ENCODE results near the gene NHERF2.
A peak's percentile ranks its signal among the peaks of the same experiment; 100 is the strongest.

NHERF2 gene

GRCh38 chr16:2019921-2020831 is 6.5 kb upstream of the NHERF2 start:
- TF ChIP-seq POLR2A (IDR thresholded peaks at IDR 0.05; ENCODE audit: low read depth, low read length): no peak
- no peak for FAIRE-seq
- DNase-seq (ENCODE audit: insufficient read length, low spot score): no peak

DNA sequence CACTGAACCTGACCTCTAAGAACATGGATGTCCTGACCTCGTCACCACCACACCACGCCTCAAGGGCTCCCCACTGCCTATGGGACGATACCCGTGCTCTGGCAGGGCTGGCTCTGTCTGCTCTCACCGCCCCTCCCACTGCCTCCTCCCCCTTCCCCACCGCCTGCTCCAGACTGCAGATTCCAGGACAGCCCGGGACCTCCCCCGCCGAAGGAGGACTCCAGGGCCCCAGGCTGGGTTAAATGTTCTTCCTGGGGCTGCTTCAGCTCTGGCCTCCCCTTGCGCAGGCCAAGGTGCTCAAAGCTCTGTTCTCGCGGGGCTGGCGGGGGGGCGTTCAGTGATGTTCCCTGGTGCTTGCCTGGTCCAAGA is 4.0 kb upstream of the NHERF2 start:
- FAIRE-seq (no peak), DNase-seq (ENCODE audit: insufficient read length, low spot score) (no peak)

DNA sequence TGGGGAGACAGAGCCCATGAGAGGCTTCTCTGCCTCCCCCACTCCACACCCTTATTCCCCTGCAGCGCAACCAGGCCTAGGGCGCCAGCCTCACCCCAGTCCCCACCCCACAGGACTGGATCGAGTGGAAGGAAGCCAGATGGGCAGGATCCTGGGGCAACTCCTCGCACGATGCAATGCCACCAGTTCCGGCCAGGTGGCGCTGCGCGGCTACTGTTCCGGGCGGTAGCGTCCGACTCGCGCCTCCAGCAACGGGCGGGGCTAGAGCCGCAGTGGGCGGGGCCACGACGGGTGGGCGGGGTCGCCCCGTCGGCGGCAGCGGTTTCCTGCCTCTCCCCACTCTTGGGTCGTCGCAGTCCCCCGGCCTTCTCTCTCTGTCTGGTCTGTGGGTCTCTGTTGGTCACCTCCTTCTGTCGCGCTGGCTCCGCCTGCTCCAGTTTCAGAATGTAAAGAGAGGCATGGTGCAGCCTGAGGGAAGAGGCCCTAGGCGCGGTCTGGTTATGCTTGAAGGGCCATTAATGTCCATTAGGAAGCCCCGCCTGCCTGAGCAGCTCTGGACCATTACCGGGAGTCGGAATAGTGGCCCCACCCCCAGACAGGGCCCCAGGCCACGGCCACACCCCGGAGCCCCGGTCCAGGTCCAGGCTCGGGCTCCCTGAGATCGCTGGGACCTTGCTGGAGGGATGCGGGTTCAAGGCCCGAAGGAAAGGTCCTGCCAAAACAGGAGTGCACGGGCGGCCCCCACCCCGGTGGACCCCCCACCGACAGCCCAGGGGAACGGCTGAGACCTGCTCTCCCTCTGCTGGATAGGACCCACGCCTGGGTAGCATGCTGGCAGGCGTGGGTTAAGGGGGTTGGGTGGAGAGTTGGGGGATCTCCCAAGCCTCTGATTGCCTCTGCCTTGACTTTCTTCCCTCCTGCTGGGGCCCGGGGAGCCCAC is 3.3 kb upstream of the NHERF2 start:
- FAIRE-seq (no peak), DNase-seq (ENCODE audit: insufficient read length, low spot score) (peak; percentile 99)

More for the DNA sequence above, 4.0 kb upstream of the NHERF2 start:
- TF ChIP-seq POLR2A (IDR thresholded peaks at IDR 0.05; ENCODE audit: low read depth, low read length): no peak

DNA sequence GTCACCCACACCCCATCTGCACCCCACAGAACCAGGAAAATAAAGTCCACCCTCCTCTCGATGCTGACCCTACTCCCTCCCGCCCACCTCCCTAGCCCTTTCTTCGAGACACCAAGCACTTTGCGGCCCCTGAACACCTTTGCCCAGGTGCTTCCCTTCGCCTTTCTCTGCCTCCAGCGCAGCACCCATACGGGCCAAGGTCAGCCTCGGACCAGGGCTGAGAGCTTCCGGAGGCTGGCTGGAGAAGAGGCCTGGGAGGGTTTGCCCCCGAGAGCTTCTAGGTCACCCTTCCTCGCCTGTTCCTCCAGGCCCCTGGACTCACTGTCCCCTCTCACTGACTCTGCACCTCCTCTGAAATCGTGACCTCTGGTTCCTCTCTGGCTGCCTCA is 2.7 kb upstream of the NHERF2 start:
- FAIRE-seq: no peak
- TF ChIP-seq POLR2A (IDR thresholded peaks at IDR 0.05; ENCODE audit: low read depth, low read length): no peak
- no peak for DNase-seq (ENCODE audit: insufficient read length, low spot score)

More for the DNA sequence above, 3.3 kb upstream of the NHERF2 start:
- no peak for TF ChIP-seq POLR2A (IDR thresholded peaks at IDR 0.05; ENCODE audit: low read depth, low read length)

DNA sequence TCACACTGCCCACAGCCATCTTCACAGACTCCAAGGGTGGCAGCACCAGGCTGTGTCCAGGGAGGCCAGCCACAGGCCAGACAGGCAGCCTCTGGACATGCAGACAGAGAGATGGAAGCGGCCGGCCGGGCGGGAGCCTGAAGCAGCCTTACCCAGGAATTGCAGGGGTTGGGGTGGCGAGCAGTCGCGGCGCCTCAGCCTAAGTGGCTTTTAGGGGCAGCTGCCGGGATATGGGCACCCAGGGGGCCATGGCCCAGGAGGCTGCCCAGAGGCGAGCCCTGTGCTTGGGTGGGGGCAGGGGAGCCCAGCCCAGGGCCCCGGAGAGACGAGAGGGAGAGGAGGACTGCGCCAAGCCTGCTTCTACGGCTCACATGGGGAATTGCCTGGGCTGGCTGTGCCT is 1.5 kb upstream of the NHERF2 start:
- TF ChIP-seq POLR2A (IDR thresholded peaks at IDR 0.05; ENCODE audit: low read depth, low read length): no peak
- FAIRE-seq (no peak), DNase-seq (ENCODE audit: insufficient read length, low spot score) (no peak)

DNA sequence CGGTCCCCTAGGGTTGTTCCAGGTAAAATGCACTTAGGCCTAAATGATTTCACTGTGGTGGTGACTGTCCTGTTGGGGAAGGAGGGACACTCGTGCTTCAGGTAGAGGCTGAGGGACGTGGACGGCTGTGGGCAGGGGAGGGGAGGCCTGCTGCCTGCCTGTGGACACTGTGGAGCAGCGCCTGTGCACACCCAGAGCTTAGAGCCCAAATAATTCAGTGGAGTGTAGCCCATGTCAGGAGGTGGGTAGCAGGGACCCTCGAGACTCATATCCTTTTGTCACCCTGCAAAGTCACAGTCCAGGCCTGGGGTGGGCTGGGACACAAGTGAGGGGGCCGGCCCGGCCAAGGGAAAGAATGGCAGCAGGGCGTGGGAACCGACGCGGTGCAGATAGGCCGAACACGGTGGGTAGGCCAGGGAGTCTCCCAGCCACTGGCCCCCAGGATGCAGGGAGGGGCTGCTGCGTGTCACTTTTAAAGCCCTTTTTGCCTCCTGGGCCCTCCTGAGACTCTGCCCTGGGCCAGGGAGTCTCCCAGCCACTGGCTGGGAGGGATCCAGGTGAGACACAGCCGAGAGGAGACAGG is 733 bp upstream of the NHERF2 start:
- DNase-seq (ENCODE audit: insufficient read length, low spot score) (no peak), FAIRE-seq (no peak)
- TF ChIP-seq POLR2A (IDR thresholded peaks at IDR 0.05; ENCODE audit: low read depth, low read length): no peak

DNA sequence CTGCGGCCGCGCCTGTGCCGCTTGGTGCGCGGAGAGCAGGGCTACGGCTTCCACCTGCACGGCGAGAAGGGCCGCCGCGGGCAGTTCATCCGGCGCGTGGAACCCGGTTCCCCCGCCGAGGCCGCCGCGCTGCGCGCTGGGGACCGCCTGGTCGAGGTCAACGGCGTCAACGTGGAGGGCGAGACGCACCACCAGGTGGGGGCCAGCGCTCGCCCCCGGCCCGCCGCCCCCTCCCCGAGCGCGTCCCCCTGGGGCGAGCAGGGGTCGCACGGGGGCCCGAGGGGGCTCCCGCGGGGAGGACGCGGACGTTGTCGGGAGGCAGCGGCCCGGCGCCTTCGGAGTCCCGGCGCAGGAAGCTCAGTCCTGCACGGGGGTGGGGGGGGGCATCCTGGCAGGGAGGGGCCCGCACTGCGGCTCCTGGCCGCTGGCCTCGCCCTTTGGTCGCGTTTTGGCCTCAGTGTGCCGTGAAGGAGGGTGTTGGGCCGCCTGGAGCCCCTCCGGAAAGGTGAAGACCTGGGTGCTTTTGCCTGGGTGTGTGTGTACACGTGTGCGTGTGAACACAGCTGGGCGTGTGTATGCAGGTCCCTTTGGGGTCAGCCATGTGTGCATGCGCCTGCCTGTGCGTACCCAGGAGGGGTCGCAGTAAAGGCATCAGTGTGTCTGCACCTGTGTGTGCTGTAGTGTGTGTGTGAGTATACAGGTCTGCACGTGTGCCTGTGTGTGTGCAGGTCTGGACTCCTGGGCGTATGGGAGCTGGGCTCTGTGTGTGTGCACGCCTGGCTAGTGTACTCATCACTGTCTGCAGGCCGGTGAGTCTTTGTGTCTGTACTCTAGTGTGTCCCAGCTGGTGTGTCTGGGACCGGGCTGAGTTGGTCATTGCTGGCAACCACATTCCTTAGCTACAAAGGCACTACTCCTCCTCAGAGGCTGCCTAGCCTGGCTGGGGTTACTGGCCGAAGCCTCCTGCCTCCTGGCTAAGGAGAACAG is 615 bp downstream of the NHERF2 start:
- peak; percentile 11 for FAIRE-seq
- peak; percentile 72 for DNase-seq (ENCODE audit: insufficient read length, low spot score)
- TF ChIP-seq POLR2A (IDR thresholded peaks at IDR 0.05; ENCODE audit: low read depth, low read length): peak; percentile 7; the same call in 1 of the 2 replicates

GRCh38 chr16:2028146-2028545 is 1.4 kb downstream of the NHERF2 start:
- DNase-seq (ENCODE audit: insufficient read length, low spot score) (no peak), FAIRE-seq (no peak)

DNA sequence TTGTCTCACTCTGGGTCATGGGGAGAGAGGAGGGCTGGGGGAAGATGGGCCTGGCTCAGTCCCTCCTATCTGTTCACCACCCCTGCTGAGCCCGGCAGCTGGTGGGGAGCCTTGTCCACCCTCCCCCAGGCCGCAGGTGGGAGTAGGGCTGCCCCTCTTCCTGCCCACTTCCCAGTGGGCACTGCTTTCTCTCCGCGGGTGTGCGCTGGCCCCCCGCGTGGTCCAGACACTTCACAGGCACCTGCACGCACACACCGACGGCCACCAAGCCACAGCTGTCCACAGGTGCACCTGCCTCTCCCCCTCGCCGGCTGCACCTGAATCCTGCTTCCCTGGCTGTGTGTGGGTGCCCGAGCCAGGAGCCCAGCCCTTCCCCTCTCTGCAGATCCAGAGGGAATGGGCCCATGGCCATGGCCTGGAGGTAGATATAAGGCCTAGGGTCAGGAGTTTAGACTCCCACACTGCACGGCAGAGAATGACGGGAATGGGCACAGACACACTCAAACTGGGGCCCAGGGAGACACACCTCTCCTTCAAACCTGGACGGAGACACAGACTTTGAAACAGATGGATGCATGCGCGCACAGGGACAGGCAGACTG is 2.0 kb downstream of the NHERF2 start:
- DNase-seq (ENCODE audit: insufficient read length, low spot score) (no peak), FAIRE-seq (no peak)
- no peak for TF ChIP-seq POLR2A (IDR thresholded peaks at IDR 0.05; ENCODE audit: low read depth, low read length)

More at GRCh38 chr16:2028146-2028545, 1.4 kb downstream of the NHERF2 start:
- TF ChIP-seq POLR2A (IDR thresholded peaks at IDR 0.05; ENCODE audit: low read depth, low read length): no peak

DNA sequence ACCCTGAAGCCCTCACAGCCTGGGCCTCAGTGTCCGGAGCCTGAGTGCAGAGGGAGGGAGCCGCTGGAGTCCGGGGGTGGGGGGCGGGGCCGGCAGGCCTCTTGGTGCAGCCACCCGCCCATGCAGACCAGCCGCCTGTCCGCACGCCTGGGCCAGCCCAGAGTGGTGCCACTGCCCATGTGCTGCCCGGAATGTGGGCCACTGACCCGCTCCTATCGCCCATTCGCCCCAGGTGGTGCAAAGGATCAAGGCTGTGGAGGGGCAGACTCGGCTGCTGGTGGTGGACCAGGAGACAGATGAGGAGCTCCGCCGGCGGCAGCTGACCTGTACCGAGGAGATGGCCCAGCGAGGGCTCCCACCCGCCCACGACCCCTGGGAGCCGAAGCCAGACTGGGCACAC is 2.6 kb downstream of the NHERF2 start:
- no peak for TF ChIP-seq POLR2A (IDR thresholded peaks at IDR 0.05; ENCODE audit: low read depth, low read length)
- DNase-seq (ENCODE audit: insufficient read length, low spot score) (no peak), FAIRE-seq (no peak)

- no peak for DNase-seq (ENCODE audit: insufficient read length, low spot score)
- no peak for TF ChIP-seq POLR2A (IDR thresholded peaks at IDR 0.05; ENCODE audit: low read depth, low read length)
- no peak for FAIRE-seq
Observed at GRCh38 chr16:2030036-2030435, 3.3 kb downstream of the NHERF2 start.

DNA sequence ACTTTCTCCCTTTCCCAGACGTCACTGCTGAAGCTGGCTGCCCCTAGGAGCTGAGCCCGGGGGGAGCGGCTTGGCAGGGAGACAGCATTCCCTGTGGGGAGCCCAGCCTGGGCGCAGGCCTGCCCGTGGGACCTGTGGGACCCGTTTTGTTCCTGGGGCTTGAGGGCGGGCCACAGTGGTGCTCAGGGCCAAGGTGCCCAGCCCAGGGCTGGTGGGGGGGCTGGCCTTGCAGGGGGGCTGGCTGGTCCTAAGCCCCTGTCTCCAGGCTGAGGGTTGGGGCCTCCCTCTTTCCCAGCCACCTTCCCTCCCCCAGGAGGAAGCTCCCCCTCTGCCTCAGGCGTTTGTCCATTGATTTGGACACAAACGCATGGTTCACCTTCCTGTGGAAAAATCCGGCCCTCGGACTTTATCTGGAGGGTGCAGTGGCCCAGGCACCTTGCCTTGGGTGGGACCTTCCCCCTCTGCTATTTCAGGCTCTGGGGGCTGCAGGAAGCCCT is 4.4 kb downstream of the NHERF2 start:
- no peak for FAIRE-seq
- no peak for TF ChIP-seq POLR2A (IDR thresholded peaks at IDR 0.05; ENCODE audit: low read depth, low read length)
- DNase-seq (ENCODE audit: insufficient read length, low spot score): no peak

Data from H54 (cell line).